NCI-H1417 (cell line): ENCODE results near the gene RPP25L.

ENCODE experiments used
- DNase-seq, 3 experiments: peaks; one replicate each; lab custom pipeline; 2025; lab: John Stamatoyannopoulos, UW

Gene RPP25L

GRCh38 chr9:34611251-34611810 lies 566 bp downstream of the RPP25L start:
- DNase-seq = no peak

- no peak for DNase-seq
Measured at GRCh38 chr9:34610434-34611206, 1.3 kb downstream of the RPP25L start.

GRCh38 chr9:34607331-34607730 lies 4.6 kb downstream of the RPP25L start:
- no peak for DNase-seq

DNA sequence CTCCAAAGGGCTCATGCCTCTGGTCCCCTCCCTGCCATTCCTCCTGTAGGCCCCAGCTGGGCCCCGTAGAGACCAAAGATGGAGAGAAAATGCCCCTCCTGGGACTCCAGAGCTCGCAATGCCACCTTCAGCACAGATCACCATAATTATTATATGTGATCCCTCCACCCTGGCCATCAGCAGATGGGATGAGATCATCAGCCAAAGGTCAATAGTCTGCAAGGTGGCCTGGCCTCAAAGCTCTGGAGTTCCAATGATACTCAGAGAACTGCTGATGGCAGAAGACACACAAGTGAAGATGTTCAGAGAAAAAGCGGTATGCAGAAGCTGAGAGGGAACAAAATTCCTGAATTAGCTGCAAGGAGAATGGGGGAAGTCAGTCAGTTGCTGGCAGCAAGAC lies 5.0 kb downstream of the RPP25L start:
- DNase-seq = peak in 1 of 3 experiments; percentile 3

DNA sequence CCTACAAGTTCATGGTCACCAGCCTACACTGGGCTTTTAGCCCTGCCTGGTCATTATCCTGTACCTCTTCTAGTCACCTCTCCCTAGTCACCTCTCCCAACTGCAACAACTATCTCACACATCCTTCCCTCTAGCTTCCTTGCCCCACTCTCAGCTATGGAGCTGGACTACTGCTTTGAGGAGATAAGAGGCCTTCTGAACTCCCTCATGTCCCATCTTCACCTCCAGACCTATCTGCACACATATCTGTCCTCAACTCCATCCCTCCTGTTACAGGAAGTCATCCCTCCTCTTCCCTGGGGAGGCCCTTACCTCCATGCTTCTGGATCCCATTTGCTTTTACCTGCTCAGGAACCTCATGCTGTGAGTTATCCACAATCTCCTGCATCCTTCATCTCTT lies 5.7 kb downstream of the RPP25L start:
- no peak for DNase-seq

DNA sequence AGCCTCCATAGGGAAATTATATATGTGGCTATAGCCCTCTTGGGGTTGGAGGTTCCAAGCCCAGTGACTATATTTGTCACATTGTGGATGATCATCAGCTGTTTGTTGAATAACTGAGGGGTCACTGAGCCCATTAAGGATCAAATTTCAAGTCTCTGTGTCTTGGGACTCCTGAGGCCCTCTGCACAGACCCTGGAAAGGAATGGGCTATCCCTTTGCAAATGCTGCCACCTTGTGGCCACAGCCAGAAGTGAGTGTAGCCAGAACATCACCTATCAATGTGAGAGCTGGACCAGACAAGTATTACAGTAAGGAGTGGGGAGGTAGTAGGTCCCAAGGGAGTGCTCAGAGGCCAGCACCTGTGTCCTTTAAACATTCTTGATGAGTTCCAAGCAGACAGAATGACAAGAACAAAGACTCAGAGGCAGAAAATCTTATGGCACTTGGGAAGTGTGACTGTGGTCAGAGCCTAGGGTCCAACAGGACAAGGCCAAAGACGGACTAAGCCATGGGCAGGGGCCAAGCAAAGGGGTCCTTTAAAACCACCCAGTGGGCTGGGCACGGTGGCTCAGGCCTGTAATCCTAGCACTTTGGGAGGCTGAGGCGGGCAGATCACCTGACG lies 8.2 kb downstream of the RPP25L start:
- peak; percentile 50 to 78 (median 76) for DNase-seq

GRCh38 chr9:34601937-34602573 lies 9.8 kb downstream of the RPP25L start:
- DNase-seq = no peak

DNA sequence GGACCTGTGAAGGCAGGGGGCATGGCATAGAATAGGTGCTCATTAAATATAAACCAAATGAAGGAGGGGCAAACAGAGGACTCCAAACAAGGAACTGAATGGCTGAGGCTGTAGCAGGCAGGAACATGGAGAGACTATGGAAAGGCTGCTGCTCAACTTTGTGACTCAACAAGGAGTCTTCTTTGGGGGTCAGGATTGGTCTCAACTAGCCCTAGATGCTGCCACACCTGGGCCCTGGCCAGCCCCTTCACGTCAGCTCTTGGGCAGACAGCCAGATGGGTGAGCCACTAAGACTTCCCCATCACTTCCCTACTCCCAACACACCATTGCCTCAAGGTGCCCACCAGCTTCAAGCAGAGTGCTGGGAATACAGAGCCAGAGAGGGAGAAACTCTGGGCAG lies 11.0 kb downstream of the RPP25L start:
- DNase-seq = no peak

GRCh38 chr9:34599546-34599945 lies 12.4 kb downstream of the RPP25L start:
- no peak for DNase-seq

DNA sequence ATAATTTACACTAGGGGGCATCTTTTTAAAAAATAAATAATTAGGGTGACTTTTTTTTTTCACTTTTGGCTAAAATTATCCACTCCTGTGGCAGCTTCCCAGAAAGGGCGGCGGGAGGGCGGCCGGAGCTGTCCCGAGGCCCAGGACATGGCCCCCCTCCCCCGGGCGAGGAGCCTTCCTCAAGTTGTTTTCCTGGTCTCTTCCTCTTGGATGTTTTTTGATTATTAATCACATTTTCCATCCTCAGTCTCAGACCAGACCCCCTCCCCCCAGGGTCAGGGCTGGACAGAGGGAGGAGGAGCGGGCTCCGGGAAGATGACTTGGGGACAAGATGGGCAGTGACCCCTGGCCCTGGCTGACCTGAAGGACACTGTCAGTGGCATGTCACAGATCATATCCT lies 17.7 kb downstream of the RPP25L start:
- DNase-seq = no peak

DNA sequence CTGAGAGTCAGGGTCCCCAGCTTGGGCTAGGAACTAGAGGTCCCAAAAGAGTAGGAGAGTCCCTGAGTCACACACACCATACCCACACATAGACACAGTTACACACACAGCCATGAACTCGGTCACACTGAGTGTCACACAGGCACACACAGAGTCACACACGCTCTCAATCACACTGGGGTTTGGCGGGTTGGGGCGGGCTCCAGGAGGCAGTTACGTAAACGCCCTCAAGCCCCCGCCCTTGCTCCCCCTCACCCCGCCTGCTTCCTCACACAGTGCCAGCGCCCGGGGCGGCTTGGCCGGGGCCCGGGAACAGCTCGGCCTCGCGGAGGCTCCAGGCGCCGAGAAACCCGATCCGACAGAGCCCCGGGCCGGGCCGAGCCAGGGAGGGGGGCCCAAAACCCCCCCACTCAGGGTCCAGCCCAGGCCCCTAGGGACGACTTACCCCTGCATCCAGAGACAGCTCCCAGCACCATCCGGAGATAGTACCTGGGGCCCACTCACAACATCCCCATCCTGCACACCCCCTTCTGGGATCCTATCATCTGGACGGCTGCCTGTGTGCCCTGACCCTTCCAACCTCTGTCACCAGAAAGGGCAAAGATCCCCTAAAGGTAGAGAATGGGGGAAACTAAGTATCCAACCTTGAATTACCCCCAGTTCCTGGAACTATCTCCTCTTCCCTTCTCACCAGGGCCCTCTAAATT lies 18.8 kb downstream of the RPP25L start:
- DNase-seq = peak in 2 of 3 experiments; percentile 13 to 29

GRCh38 chr9:34591917-34592866 lies 19.7 kb downstream of the RPP25L start:
- no peak for DNase-seq

- DNase-seq = peak; percentile 30 to 70 (median 40)
Measured at GRCh38 chr9:34591248-34591916, 20.5 kb downstream of the RPP25L start.

GRCh38 chr9:34590381-34591247 lies 21.3 kb downstream of the RPP25L start:
- peak in 2 of 3 experiments; percentile 38 to 55 for DNase-seq

GRCh38 chr9:34589636-34590380 lies 22.1 kb downstream of the RPP25L start, which contains the start of gene CNTFR:
Gene CNTFR (minus strand): TSS chr9:34589724. CDS start chr9:34568981, 20,743 bp downstream.
- DNase-seq = peak in 2 of 3 experiments; percentile 60 to 69

DNA sequence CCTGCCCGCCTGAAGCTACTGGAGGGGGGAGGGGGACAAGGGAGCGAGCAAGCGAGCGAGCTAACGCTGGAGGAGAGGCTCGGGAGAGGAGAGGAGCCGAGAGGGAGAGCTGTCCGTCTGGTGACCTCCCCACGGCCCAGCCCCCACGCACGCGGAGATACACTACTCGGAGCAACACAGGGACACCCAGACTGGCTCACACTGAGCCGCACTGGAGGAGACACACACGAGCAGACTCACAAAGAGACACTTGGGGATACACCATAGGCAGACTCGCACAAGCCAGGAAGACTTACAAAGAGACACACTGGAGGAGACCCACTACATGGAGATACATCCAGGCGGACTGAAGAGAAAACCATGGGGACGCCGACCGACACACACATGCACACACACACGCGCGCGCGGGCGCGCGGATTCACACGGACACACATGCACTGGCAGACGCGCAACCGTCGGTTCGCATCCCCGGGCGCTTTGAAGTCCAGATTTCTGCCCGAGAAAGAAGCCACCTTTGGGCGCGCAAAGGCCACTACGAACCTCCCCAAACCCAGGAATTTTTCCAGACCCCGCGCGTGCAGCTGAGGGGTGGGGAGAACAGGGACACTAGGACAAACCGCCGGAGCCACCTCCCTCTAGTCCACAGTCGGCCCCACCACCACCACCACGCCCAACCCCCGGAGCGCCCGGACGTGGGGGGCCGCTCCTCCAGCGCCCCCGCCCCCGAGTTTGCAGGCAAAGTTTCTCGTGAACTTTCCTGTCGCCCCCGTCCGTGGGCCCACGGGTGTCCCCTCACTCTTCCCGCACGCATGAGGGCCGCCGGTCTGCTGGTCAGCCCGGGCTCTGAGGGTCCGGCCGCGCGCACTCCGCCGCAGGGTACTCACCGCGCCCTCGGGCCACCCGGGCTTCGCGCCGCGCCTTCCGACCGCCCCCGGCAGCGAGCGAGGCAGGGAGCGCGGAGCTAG lies 22.9 kb downstream of the RPP25L start:
- DNase-seq = peak; percentile 15 to 58 (median 57)

DNA sequence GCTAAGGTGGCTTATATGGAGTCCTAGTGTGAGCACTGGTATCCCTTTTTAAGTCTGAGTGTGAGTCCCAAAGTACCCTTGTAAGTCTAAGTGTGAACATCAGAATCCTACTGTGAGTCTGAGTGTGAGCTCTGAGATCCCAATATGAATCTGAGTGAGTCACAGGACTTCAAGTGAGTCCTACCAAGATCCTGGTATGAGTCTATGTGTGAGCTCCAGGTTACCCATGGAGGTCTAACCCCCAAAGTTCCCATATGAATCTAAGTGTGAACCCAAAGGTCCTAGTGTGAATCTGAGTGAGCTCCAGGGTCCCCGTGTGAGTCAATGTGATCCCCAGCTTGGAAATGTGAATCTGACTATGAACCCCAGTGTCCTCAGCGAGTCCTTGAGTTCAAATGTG lies 24.6 kb downstream of the RPP25L start:
- DNase-seq = no peak
